Tibial artery (tissue), 4 donors: ENCODE data around the gene TEAD1.

Experiments
- DNase-seq, 2 donors: peaks; one replicate each; pipeline ENCODE4 v3.0.0-alpha.2; 2019
- H3K27ac ChIP-seq, 2 donors: fragments of 200-600 bp; sonication (generic) in 1 of 2; 1 replicate in 1 of 2; 2 replicates in 1 of 2; pipeline ENCODE4 v1.5.1; 2018 to 2019; ENCODE audit warnings: mild to moderate bottlenecking in 1 of 2
- H3K27me3 ChIP-seq, 2 donors: fragments of 200-600 bp; sonication (generic) in 1 of 2; one replicate each; pipeline versions ENCODE4 v1.5.1 to v1.6.0; 2016 to 2019
- H3K36me3 ChIP-seq, 3 donors: fragments of 200-600 bp; sonication (generic) in 2 of 3; one replicate each; pipeline ENCODE4 v1.5.1; 2016 to 2019; ENCODE audit warnings: mild to moderate bottlenecking in 2 of 3
- H3K4me1 ChIP-seq, 4 donors: fragments of 200-600 bp; sonication (generic) in 2 of 4; 1 replicate in 3 of 4; 2 replicates in 1 of 4; pipeline ENCODE4 v1.5.1; 2016 to 2019
- H3K4me3 ChIP-seq, 2 donors: fragments of 200-600 bp; sonication (generic) in 1 of 2; 1 replicate in 1 of 2; 2 replicates in 1 of 2; pipeline ENCODE4 v1.5.1; 2018 to 2019; ENCODE audit warnings: mild to moderate bottlenecking in 2 of 2
- H3K9me3 ChIP-seq, 3 donors: fragments of 200-600 bp; sonication (generic) in 1 of 3; one replicate each; pipeline ENCODE4 v1.5.1; 2016 to 2019
- CTCF ChIP-seq, 2 experiments: fragments of 200-600 bp in 1 of 2; fragments of 450-650 bp in 1 of 2; IDR thresholded peaks; one replicate each; pipeline ENCODE4 v1.5.1; 2017 to 2019; ENCODE audit warnings: antibody characterized with exemption in 2 of 2, mild to moderate bottlenecking in 1 of 2, moderate library complexity in 1 of 2
- intact Hi-C: fragments of 100-400 bp; cut with DNase I; formaldehyde crosslinking; loops from one replicate; pipeline ENCODE4 v1.15.0; 2023; ENCODE audit warnings: low total_unique reads

The TEAD1 gene

GRCh38 chr11:12640355-12640754 lies 33.9 kb upstream of the TEAD1 start:
- Histone ChIP-seq H3K4me3 (no peak overlapping the region), H3K9me3 (no peaks in the 10 kb centered on the region), H3K36me3 (no peaks in the 10 kb centered on the region), H3K27ac (no peak overlapping the region), H3K4me1 (no peaks in the 10 kb centered on the region), H3K27me3 (no peaks in the 10 kb centered on the region)
- TF ChIP-seq CTCF (IDR thresholded peaks at IDR 0.05), result no peak
- no peak for DNase-seq
- intact Hi-C loops, result no loop called here

GRCh38 chr11:12640926-12641849 lies 33.0 kb upstream of the TEAD1 start:
- Histone ChIP-seq H3K27ac (no peak overlapping the region), H3K4me1 (no peaks in the 10 kb centered on the region), H3K4me3 (no peak overlapping the region), H3K27me3 (no peaks in the 10 kb centered on the region), H3K9me3 (no peaks in the 10 kb centered on the region), H3K36me3 (no peaks in the 10 kb centered on the region)
- intact Hi-C loops, result no loop called here
- TF ChIP-seq CTCF (IDR thresholded peaks at IDR 0.05), result no peak
- no peak for DNase-seq

GRCh38 chr11:12642040-12642439 lies 32.2 kb upstream of the TEAD1 start:
- H3K9me3 ChIP-seq, result no peaks in the 10 kb centered on the region
- intact Hi-C loops, result no loop called here
- H3K4me3 ChIP-seq, result no peak overlapping the region
- H3K27ac ChIP-seq, result no peak overlapping the region
- no peak for DNase-seq
- H3K27me3 ChIP-seq, result no peaks in the 10 kb centered on the region
- no peaks in the 10 kb centered on the region for H3K4me1 ChIP-seq
- no peak for TF ChIP-seq CTCF (IDR thresholded peaks at IDR 0.05)
- no peaks in the 10 kb centered on the region for H3K36me3 ChIP-seq

- H3K27me3 ChIP-seq, result no peaks in the 10 kb centered on the region
- no peak for DNase-seq
- H3K9me3 ChIP-seq, result no peaks in the 10 kb centered on the region
- intact Hi-C loops, result no loop called here
- no peaks in the 10 kb centered on the region for H3K4me1 ChIP-seq
- TF ChIP-seq CTCF (IDR thresholded peaks at IDR 0.05), result no peak
- H3K36me3 ChIP-seq, result no peaks in the 10 kb centered on the region
- no peak overlapping the region for H3K27ac ChIP-seq
- no peak overlapping the region for H3K4me3 ChIP-seq
Measured at GRCh38 chr11:12642806-12643428, 31.3 kb upstream of the TEAD1 start.

- DNase-seq, result no peak
- TF ChIP-seq CTCF (IDR thresholded peaks at IDR 0.05), result no peak
- Histone ChIP-seq H3K36me3 (no peaks in the 10 kb centered on the region), H3K4me1 (no peaks in the 10 kb centered on the region), H3K9me3 (no peaks in the 10 kb centered on the region), H3K27ac (no peak overlapping the region), H3K4me3 (no peak overlapping the region), H3K27me3 (no peaks in the 10 kb centered on the region)
- intact Hi-C loops, result no loop called here
Measured at GRCh38 chr11:12646478-12646877, 27.7 kb upstream of the TEAD1 start.
